ENCODE results near the gene CDC16.
"Not testable (repeated sequence)": the region's sequence is repeated elsewhere in the genome, so short reads cannot be mapped to it uniquely, and the experiment has no call there.

Gene CDC16

GRCh38 chr13:114229506-114229905, 5.2 kb upstream of the CDC16 start:
- DNase-seq, result no peak

DNA sequence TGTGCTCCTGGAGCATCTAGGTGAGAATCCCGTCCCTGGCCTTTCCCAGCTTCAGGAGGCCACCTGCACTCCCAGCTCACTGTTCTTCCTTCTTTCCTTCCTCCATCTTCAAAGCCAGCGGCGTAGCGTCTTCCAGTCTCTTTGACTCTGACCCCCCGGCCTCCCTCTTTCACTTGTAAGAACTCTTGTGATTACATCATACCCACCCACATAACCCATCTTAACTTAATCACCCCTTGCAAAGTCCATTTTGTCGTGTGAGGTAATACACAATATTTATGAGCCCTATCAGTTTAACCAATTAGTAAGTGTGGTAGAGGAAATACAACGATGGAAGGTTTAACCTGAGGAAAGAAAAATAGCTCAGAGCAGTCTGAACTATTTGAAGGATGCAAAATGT, 4.6 kb upstream of the CDC16 start:
- no peak for DNase-seq

- DNase-seq, result no peak
Observed at GRCh38 chr13:114230575-114230974, 4.1 kb upstream of the CDC16 start.

DNA sequence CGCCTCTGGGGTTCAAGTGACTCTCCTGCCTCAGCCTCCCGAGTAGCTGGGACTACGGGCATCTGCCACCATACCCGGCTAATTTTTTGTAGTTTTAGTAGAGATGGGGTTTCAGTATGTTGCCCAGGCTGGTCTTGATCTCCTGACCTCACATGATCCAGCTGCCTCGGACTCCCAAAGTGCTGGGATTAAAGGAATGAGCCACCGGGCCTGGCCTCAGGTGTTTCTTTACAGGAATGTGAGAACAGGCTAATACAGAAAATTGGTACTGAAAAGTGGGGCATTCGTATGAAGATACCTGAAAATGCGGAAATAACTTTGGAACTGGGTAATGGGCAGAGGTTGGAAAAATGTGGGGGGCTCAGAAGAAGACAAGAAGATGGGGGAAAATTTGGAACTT, 2.8 kb upstream of the CDC16 start:
- DNase-seq, result no peak

DNA sequence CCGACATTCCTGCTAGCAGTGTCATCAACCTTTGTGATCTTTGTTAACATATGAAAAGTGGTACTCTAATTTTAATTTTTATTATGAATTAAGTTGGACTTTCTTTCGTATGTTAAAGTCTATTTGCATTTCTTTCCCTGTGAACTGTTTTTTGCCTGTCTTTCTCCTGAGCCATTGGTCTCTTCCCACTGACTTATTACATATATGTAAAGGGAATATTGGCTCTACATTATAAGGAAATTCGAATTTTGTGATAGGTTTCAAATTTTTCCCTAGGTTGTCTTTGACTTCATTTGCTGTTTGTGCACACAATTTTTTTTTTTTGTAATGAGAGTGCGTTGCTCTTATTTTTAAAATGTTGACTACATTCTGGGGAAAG, 442 bp upstream of the CDC16 start:
- DNase-seq, result no peak

- no peak for DNase-seq
Observed at GRCh38 chr13:114235697-114236096, 1.0 kb downstream of the CDC16 start.

- no peak for DNase-seq
Observed at GRCh38 chr13:114236227-114236626, 1.5 kb downstream of the CDC16 start.

DNA sequence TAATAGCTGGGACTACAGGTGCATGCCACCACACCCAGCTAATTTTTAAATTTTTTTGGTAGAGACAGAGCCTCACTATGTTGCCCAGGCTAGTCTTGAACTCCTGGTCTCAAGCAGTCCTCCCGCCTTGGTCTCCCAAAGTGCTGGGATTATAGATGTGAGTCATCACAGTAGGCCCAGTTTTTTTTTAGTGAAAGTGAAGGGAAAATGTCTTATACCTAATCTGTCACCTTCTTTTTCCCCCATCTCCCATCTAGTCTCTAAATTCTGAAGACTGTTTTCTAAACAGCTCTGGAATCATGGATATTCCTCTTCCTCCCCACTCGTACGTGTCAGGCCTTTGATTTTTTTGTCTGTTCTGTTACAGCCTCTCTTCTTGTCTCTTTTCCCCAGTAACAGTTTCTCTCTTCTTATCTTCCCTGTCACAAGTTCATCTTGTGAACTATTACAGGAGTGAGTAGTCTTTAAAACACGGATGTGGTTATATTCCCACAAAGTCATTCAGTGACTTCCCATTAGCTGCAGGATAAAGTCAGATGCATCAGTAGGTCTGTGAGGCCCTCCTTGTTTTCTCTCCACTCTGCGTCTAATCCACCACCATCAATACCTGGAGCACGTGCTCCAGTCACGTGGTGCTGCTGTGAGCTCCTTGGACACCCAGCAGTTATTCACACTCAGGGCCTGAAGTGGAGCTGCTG, 2.9 kb downstream of the CDC16 start:
- no peak for DNase-seq

DNA sequence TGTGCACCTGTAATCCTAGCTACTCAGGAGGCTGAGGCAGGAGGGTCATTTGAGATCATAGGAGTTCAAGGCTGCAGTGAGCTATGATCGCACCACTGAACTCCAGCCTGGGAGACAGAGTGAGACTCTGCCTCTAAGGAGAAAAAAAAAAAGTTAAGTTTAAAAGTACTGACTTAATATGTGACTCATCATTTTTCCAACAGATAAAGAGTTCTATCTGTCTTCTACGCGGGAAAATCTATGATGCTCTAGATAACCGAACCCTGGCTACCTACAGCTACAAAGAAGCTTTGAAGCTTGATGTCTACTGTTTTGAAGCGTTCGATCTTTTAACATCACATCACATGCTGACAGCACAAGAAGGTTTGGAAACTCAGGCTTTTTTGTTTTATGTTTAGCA, 7.2 kb downstream of the CDC16 start:
- no peak for DNase-seq

GRCh38 chr13:114243971-114244370, 9.3 kb downstream of the CDC16 start:
- no peak for DNase-seq

- DNase-seq, result no peak
Observed at GRCh38 chr13:114244637-114245036, 9.9 kb downstream of the CDC16 start.

DNA sequence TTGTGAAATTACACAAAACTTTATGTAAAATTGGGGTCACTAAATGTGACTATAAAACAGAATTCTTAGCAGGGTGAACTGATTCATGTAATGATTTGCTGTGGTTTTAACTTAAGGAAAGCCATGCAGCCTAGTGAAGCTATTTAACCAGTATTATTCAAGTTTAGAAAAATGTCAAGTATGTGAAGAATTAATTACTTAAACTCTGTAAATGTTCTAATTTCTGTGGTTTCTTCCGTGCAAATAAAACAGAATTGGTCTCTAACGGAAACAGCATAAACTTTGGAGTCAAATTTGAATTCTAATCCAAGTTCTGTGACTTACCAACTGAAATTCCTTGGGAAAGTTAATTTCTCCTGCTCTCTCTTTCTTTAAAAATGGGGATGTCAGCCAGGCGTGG, 13.3 kb downstream of the CDC16 start:
- DNase-seq, result no peak

DNA sequence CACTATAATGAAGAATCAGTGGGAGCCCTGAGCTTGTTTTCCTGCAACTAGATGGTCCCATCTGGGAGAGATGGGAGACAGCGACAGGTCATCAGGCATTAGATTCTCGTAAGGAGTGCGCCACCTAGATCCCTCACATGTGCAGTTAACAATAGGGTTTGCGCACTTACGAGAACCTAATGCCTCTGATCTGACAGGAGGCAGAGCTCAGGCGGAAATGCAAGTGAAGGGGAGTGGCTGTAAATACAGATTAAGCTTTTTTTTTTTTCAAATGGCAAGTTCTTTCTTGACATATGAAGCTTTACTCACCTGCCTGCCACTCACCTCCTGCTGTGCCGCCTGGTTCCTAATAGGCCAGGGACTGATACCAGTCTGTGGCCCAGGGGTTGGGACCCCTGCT, 14.4 kb downstream of the CDC16 start:
- DNase-seq, result no peak

GRCh38 chr13:114251639-114252440, 17.1 kb downstream of the CDC16 start:
- DNase-seq, result not testable (repeated sequence)

DNA sequence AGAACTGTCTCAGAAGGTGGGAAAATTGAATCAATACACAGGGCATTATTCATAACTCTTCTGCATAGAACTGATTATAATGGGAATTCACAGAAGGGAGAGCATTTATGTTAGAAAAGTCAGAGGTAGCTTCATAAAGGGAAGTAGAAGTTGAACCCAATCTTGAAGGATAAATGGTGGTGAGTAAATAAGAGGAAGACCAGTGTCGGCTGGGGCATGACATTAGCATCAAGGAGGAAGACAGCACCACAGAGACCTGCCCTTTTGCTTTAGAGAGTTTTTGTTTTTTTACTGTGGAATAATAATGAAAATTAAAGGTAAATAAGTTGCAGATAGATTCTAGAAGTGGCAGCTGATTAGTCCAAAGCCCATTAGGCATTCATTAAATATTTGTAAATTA, 21.9 kb downstream of the CDC16 start:
- no peak for DNase-seq

DNA sequence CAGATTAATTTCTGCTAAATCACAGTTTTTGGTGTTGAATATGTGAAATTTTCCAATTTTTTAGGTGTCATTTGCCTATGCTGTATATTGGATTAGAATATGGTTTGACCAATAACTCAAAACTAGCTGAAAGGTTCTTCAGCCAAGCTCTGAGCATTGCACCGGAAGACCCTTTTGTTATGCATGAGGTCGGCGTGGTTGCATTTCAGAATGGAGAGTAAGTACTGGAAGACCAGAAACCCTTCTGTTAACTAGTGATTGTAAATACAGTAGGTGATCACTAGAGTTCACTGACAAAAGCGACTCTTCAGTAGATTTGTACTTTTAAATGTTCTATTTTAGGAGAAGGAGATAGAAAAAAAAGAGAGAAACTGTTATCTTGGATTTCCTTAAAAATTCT, 22.3 kb downstream of the CDC16 start:
- DNase-seq, result no peak

- DNase-seq, result no peak
Observed at GRCh38 chr13:114258589-114258988, 23.9 kb downstream of the CDC16 start.

DNA sequence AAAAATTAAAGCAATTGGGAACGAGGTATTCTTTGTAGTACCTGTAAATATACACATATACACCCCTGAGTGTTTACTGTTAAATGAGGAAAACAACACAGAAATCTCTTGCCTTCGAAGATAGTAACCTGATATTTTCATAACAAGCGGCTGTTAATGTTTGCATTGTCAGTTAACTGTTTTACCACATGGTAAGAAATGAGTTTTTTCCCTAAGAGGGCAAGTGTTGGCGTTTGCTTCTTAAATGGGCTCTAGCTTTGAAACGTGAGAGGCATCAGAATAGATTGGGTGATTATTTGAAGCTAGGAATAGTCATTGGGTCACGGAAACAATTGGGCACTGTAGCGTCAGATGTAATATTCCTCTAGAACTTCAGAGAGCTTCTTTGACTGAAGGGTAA, 24.7 kb downstream of the CDC16 start:
- DNase-seq, result no peak

DNA sequence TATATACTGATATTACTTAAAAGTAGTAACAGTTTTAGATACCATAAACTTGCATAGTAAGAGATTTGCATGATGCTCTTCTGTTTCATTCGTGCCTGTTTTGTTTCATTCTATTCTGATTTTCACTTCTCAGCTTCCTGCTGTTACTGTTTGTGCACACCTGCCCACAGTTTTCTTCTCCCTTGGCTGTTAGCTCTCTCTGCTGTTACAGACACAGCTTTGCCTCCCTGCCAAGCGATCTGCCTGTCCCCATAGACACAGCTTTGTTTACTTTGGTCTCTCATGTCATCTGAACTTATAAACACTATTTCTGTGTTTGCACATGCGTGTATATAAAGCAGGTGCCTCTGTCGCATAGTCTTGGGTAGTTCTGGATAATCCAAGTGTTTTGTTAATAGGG, 25.3 kb downstream of the CDC16 start:
- no peak for DNase-seq

DNA sequence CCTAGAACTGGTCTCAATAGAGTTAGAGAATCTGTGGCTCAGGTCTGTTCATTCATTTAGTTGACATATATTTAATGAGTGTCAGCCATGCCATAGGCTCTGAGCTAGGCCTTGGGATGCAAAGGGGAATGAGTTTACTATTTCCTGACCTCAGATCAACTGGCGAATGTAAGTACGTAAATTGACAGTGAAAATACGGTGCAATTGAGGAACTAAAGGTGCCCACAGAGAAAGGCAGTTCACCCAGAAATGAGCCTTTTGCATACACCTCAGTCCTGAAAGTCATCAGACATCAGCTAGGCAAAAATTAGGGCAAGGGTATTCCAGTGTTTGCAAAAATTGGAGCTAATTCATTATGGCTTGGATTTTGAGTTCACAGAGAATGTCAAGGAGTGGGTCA, 26.1 kb downstream of the CDC16 start:
- no peak for DNase-seq

DNA sequence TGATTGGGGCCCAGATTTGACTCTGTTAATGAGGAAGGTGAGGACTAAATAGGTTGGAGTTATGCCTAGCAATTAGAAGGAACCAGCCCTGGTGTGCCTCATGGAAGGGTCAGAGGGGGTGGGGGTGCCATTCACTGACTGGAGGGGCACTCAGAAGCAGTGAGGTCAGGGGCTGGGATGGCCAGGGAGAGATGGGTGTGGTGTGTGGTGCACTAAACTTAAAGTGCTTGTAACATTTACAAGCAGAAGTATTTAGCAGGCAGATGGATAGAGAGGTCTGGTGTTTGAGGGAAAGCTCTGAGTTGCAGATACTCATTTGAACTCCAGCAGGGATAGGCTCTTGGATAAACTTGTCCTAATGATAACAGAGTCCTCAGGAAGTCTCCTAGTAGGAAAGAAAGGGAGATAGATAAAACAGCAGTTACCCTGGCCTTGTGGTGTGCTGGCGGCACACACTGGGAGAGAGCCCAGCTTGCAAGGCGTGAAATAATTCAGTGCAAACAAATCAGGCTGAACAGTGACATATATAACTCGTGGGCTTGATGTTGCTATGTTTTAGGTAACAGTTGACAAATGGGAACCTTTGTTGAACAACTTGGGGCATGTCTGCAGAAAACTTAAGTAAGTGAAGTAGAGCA, 26.8 kb downstream of the CDC16 start:
- no peak for DNase-seq

- DNase-seq, result no peak
Observed at GRCh38 chr13:114263578-114263977, 28.9 kb downstream of the CDC16 start.

DNA sequence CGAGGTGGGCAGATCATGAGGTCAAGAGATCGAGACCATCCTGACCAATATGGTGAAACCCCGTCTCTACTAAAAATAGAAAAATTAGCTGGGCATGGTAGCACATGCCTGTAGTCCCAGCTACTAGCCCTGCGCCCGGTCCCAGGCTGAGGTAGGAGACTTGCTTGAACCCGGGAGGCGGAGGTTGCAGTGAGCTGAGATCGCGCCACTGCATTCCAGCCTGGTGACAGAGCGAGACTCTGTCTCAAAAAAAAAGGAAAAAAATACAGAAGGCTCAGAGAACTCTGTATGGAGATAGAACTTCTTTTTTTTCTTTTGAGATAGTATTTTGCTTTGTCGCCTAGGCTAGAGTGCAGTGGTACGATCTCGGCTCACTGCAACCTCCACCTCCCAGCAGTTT, 29.6 kb downstream of the CDC16 start:
- DNase-seq, result not testable (repeated sequence)

All from GOT3 (cell line).